Activated naive CD8-positive, alpha-beta T cell treated with anti-CD3 and anti-CD28 coated beads, Interleukin-2, amount 50 U/mL, for 16 hours (primary cell): ENCODE data around the gene ITGB8.
"Not testable (repeated sequence)": the region's sequence is repeated elsewhere in the genome, so short reads cannot be mapped to it uniquely, and the experiment has no call there.

Source experiments
- DNase-seq: peaks from one replicate; pipeline ENCODE4 v3.0.0-alpha.2; 2020; ENCODE audit warnings: low read depth, low spot score

Gene ITGB8

GRCh38 chr7:20330239-20330927, at the start of gene ITGB8:
Gene ITGB8 (plus strand): TSS chr7:20330900. CDS start chr7:20331807, 907 bp downstream.
- DNase-seq: no peak

- no peak for DNase-seq
Measured at GRCh38 chr7:20282959-20283358, 47.7 kb upstream of the ITGB8 start.

- DNase-seq: no peak
Measured at GRCh38 chr7:20283385-20283784, 47.3 kb upstream of the ITGB8 start.

GRCh38 chr7:20284003-20284770, 46.5 kb upstream of the ITGB8 start:
- DNase-seq: no peak

- no peak for DNase-seq
Measured at GRCh38 chr7:20284771-20285143, 45.9 kb upstream of the ITGB8 start.

GRCh38 chr7:20287317-20287716, 43.4 kb upstream of the ITGB8 start:
- DNase-seq: no peak

- no peak for DNase-seq
Measured at GRCh38 chr7:20288036-20288435, 42.7 kb upstream of the ITGB8 start.

- no peak for DNase-seq
Measured at GRCh38 chr7:20290505-20291111, 40.1 kb upstream of the ITGB8 start.

- DNase-seq: no peak
Measured at GRCh38 chr7:20293336-20293735, 37.4 kb upstream of the ITGB8 start.

- no peak for DNase-seq
Measured at GRCh38 chr7:20296444-20296843, 34.3 kb upstream of the ITGB8 start.

GRCh38 chr7:20296901-20297300, 33.8 kb upstream of the ITGB8 start:
- DNase-seq: no peak

- DNase-seq: no peak
Measured at GRCh38 chr7:20298486-20298901, 32.2 kb upstream of the ITGB8 start.

GRCh38 chr7:20299145-20299544, 31.6 kb upstream of the ITGB8 start:
- DNase-seq: no peak

GRCh38 chr7:20299647-20300312, 30.9 kb upstream of the ITGB8 start:
- no peak for DNase-seq

- no peak for DNase-seq
Measured at GRCh38 chr7:20301311-20301939, 29.3 kb upstream of the ITGB8 start.

GRCh38 chr7:20302300-20302699, 28.4 kb upstream of the ITGB8 start:
- not testable (repeated sequence) for DNase-seq

- DNase-seq: no peak
Measured at GRCh38 chr7:20302891-20303290, 27.8 kb upstream of the ITGB8 start.

GRCh38 chr7:20304366-20304765, 26.3 kb upstream of the ITGB8 start:
- no peak for DNase-seq

GRCh38 chr7:20305726-20306125, 25.0 kb upstream of the ITGB8 start:
- DNase-seq: no peak

- no peak for DNase-seq
Measured at GRCh38 chr7:20306180-20306946, 24.3 kb upstream of the ITGB8 start.

- no peak for DNase-seq
Measured at GRCh38 chr7:20307119-20307518, 23.6 kb upstream of the ITGB8 start.
